ENCODE data around the gene MBD2.

MBD2 gene

GRCh38 chr18:54141041-54141608 is 83.3 kb downstream of the MBD2 start:
- Histone ChIP-seq H3K27ac (no peak overlapping the region), H4K20me1 (ENCODE audit: insufficient read depth) (no peaks in the 10 kb centered on the region)
- no peak for TF ChIP-seq CTCF (conservative IDR thresholded peaks at IDR 0.05; ENCODE audit: low read depth, low read length)

GRCh38 chr18:54140641-54141040 is 83.8 kb downstream of the MBD2 start:
- H2AFZ ChIP-seq (ENCODE audit: low read depth), result no peak overlapping the region
- no peaks in the 10 kb centered on the region for H3K79me2 ChIP-seq (ENCODE audit: insufficient read depth, low read depth)
- H3K27ac ChIP-seq, result no peak overlapping the region
- H3K4me2 ChIP-seq, result no peak overlapping the region
- peaks cover 2% of the 10 kb centered on the region for H3K4me1 ChIP-seq (ENCODE audit: low read depth, poor library complexity, severe bottlenecking)
- H3K9ac ChIP-seq, result no peak overlapping the region
- no peaks in the 10 kb centered on the region for H4K20me1 ChIP-seq (ENCODE audit: insufficient read depth)
- no peak overlapping the region for H3K4me3 ChIP-seq (IDR thresholded peaks at IDR 0.05; ENCODE audit: insufficient read depth, low read depth, low read length)
- H3K36me3 ChIP-seq (ENCODE audit: insufficient read depth), result no peaks in the 10 kb centered on the region
- no peaks in the 10 kb centered on the region for H3K27me3 ChIP-seq (ENCODE audit: insufficient read depth, low read depth)
- TF ChIP-seq CTCF (conservative IDR thresholded peaks at IDR 0.05; ENCODE audit: low read depth, low read length), result no peak

More at GRCh38 chr18:54141041-54141608, 83.3 kb downstream of the MBD2 start:
- no peak overlapping the region for H3K4me3 ChIP-seq (IDR thresholded peaks at IDR 0.05; ENCODE audit: insufficient read depth, low read depth, low read length)
- no peak overlapping the region for H2AFZ ChIP-seq (ENCODE audit: low read depth)
- H3K9ac ChIP-seq, result no peak overlapping the region
- H3K4me1 ChIP-seq (ENCODE audit: low read depth, poor library complexity, severe bottlenecking), result peaks cover 7% of the 10 kb centered on the region
- H3K27me3 ChIP-seq (ENCODE audit: insufficient read depth, low read depth), result no peaks in the 10 kb centered on the region
- H3K79me2 ChIP-seq (ENCODE audit: insufficient read depth, low read depth), result no peaks in the 10 kb centered on the region
- H3K36me3 ChIP-seq (ENCODE audit: insufficient read depth), result no peaks in the 10 kb centered on the region
- no peak overlapping the region for H3K4me2 ChIP-seq

- Histone ChIP-seq H2AFZ (ENCODE audit: low read depth) (no peak overlapping the region), H3K4me1 (ENCODE audit: low read depth, poor library complexity, severe bottlenecking) (peaks cover 11% of the 10 kb centered on the region), H3K79me2 (ENCODE audit: insufficient read depth, low read depth) (no peaks in the 10 kb centered on the region), H3K36me3 (ENCODE audit: insufficient read depth) (no peaks in the 10 kb centered on the region), H3K4me3 (IDR thresholded peaks at IDR 0.05; ENCODE audit: insufficient read depth, low read depth, low read length) (no peak overlapping the region), H3K27ac (no peak overlapping the region), H3K9ac (no peak overlapping the region), H3K4me2 (no peak overlapping the region), H4K20me1 (ENCODE audit: insufficient read depth) (no peaks in the 10 kb centered on the region), H3K27me3 (ENCODE audit: insufficient read depth, low read depth) (no peaks in the 10 kb centered on the region)
- no peak for TF ChIP-seq CTCF (conservative IDR thresholded peaks at IDR 0.05; ENCODE audit: low read depth, low read length)
These were observed 89.3 kb downstream of the MBD2 start for GRCh38 chr18:54135216-54135615.

GRCh38 chr18:54134053-54134452 is 90.4 kb downstream of the MBD2 start:
- H3K4me1 ChIP-seq (ENCODE audit: low read depth, poor library complexity, severe bottlenecking), result peaks cover 23% of the 10 kb centered on the region
- H3K9ac ChIP-seq, result no peak overlapping the region
- no peaks in the 10 kb centered on the region for H3K27me3 ChIP-seq (ENCODE audit: insufficient read depth, low read depth)
- H3K4me2 ChIP-seq, result no peak overlapping the region
- no peak overlapping the region for H3K27ac ChIP-seq
- no peak overlapping the region for H2AFZ ChIP-seq (ENCODE audit: low read depth)
- no peaks in the 10 kb centered on the region for H3K79me2 ChIP-seq (ENCODE audit: insufficient read depth, low read depth)
- H3K4me3 ChIP-seq (IDR thresholded peaks at IDR 0.05; ENCODE audit: insufficient read depth, low read depth, low read length), result no peak overlapping the region
- H3K36me3 ChIP-seq (ENCODE audit: insufficient read depth), result no peaks in the 10 kb centered on the region
- TF ChIP-seq CTCF (conservative IDR thresholded peaks at IDR 0.05; ENCODE audit: low read depth, low read length), result no peak
- H4K20me1 ChIP-seq (ENCODE audit: insufficient read depth), result no peaks in the 10 kb centered on the region
